IMR-90 (cell line): ENCODE results near the gene ZFPL1.

Experiments used
- BHLHE40 ChIP-seq: fragments of 150-350 bp; IDR thresholded peaks from 2 replicates; pipeline ENCODE4 v1.6.1; 2016; ENCODE audit warnings: mild to moderate bottlenecking, low read depth, low read length
- CEBPB ChIP-seq: IDR thresholded peaks from 2 replicates; pipeline ENCODE4 v1.6.1; 2012; ENCODE audit warnings: low read depth, low read length, improper control_type of control experiment
- CTCF ChIP-seq: conservative IDR thresholded peaks from 2 replicates; pipeline ENCODE4 v1.5.1; 2012; ENCODE audit warnings: mild to moderate bottlenecking, low read depth, low read length, improper control_type of control experiment
- ELK1 ChIP-seq: fragments of 150-350 bp; IDR thresholded peaks from 2 replicates; pipeline ENCODE4 v1.6.1; 2016; ENCODE audit warnings: low read depth, mild to moderate bottlenecking, low read length, moderate library complexity, borderline replicate concordance
- MAZ ChIP-seq: IDR thresholded peaks from 2 replicates; pipeline ENCODE4 v1.6.1; 2012; ENCODE audit warnings: low read depth, mild to moderate bottlenecking, low read length, improper control_type of control experiment, moderate library complexity, borderline replicate concordance
- POLR2A ChIP-seq: IDR thresholded peaks from 2 replicates; pipeline ENCODE4 v1.6.1; 2012; ENCODE audit warnings: mild to moderate bottlenecking, low read depth, low read length
- RAD21 ChIP-seq: IDR thresholded peaks from 2 replicates; pipeline ENCODE4 v1.6.1; 2012; ENCODE audit warnings: low read length, improper control_type of control experiment
- RFX5 ChIP-seq: IDR thresholded peaks from 2 replicates; pipeline ENCODE4 v1.8.0; 2012; ENCODE audit warnings: low read depth, mild to moderate bottlenecking, low read length, moderate library complexity

GRCh38 chr11:65060913-65061408, 23.1 kb upstream of the ZFPL1 start:
- TF ChIP-seq CTCF (no peak), POLR2A (no peak), MAZ (no peak), ELK1 (no peak), BHLHE40 (no peak), CEBPB (no peak), RAD21 (no peak), RFX5 (no peak)
